GM12878 (cell line): ENCODE measurements around the gene NUDT13. TPM values are rescaled to one million over a fixed set of nuclear protein-coding genes. Genes with fewer than 3 reads are reported as not detected.

Experiments used
- ATAC-seq: fragments of 200-7000 bp; cut with Tn5 transposase; 3 replicates; pipeline ENCODE4 v1.9.1; 2020; ENCODE audit warnings: mild to moderate bottlenecking, moderate library complexity
- BruUV-seq: library from RNA; stranded (reverse); fragments of 400-500 nt; replicated peaks from 2 replicates; lab custom pipeline; 2021; lab: Mats Ljungman, UMichigan
- CTCF ChIA-PET: fragments of 300-600 bp; sonication (Branson Sonifier 250); formaldehyde crosslinking; extraction: SDS; loops from one replicate; lab custom pipeline; 2021; ENCODE audit warnings: inconsistent platforms; lab: Yijun Ruan, JAX
- POLR2A ChIA-PET: fragments of 350-600 bp; formaldehyde crosslinking; extraction: SDS; loops from one replicate; lab custom pipeline; 2021; ENCODE audit warnings: inconsistent platforms; lab: Charles Lee
- RAD21 ChIA-PET: fragments of 300-600 bp; sonication (Branson Sonifier 250); formaldehyde crosslinking; loops from one replicate; lab custom pipeline; 2023; ENCODE audit warnings: antibody characterized with exemption; ENCODE audit not compliant: unreplicated experiment; lab: Charles Lee
- SMC1A ChIA-PET: fragments of 300-600 bp; sonication (Branson Sonifier 250); formaldehyde crosslinking; loops from one replicate; lab custom pipeline; 2023; ENCODE audit not compliant: unreplicated experiment, uncharacterized antibody; lab: Charles Lee
- DNase-seq: peaks from one replicate; pipeline ENCODE4 v3.0.0-alpha.2; 2011; ENCODE audit warnings: low read depth, low spot score
- FAIRE-seq: peaks from 3 replicates; lab custom pipeline; 2011; peaks lifted over from hg19 to GRCh38; lab: Jason Lieb, UNC
- H2AFZ ChIP-seq: 2 replicates; pipeline ENCODE4 v1.6.0; 2011; ENCODE audit warnings: low read depth, low read length, control low read depth; ENCODE audit not compliant: control insufficient read depth
- H3K27ac ChIP-seq: 2 replicates; pipeline ENCODE4 v1.5.1; 2011; ENCODE audit warnings: control low read depth; ENCODE audit not compliant: control insufficient read depth, insufficient read depth
- H3K27me3 ChIP-seq, 2 experiments: replicated peaks in 1 of 2; 2 replicates each; pipeline versions ENCODE4 v1.6.0 to v1.6.1; 2011; ENCODE audit warnings: low read length in 1 of 2; ENCODE audit not compliant: control insufficient read depth in 2 of 2, insufficient read depth in 2 of 2
- H3K36me3 ChIP-seq, 2 experiments: 2 replicates each; pipeline ENCODE4 v1.5.1; 2011; ENCODE audit warnings: low read length in 1 of 2; ENCODE audit not compliant: control insufficient read depth in 2 of 2, insufficient read depth in 2 of 2
- H3K4me1 ChIP-seq: 2 replicates; pipeline ENCODE4 v1.6.1; 2011; ENCODE audit warnings: mild to moderate bottlenecking, low read length, moderate library complexity, mixed read lengths; ENCODE audit not compliant: control insufficient read depth, insufficient read depth
- H3K4me2 ChIP-seq: 2 replicates; pipeline ENCODE4 v1.6.0; 2011; ENCODE audit warnings: control low read depth; ENCODE audit not compliant: control insufficient read depth, insufficient read depth
- H3K4me3 ChIP-seq: fragments of 200-600 bp; sonication (generic); 2 replicates; pipeline ENCODE4 v1.5.1; 2016
- H3K79me2 ChIP-seq: 2 replicates; pipeline ENCODE4 v1.6.0; 2011; ENCODE audit warnings: low read length; ENCODE audit not compliant: control insufficient read depth, insufficient read depth
- H3K9ac ChIP-seq: 2 replicates; pipeline ENCODE4 v1.8.0; 2011; ENCODE audit warnings: low read length, control low read depth, mixed read lengths; ENCODE audit not compliant: control insufficient read depth, insufficient read depth
- H3K9me3 ChIP-seq: replicated peaks from 3 replicates; pipeline ENCODE4 v1.5.1; 2011; ENCODE audit warnings: mild to moderate bottlenecking, low read length; ENCODE audit not compliant: control insufficient read depth, insufficient read depth
- H4K20me1 ChIP-seq: 2 replicates; pipeline ENCODE4 v1.6.0; 2011; ENCODE audit not compliant: control insufficient read depth, insufficient read depth
- ATF2 ChIP-seq: IDR thresholded peaks from 2 replicates; pipeline ENCODE4 v1.6.1; 2012; ENCODE audit warnings: low read length, inconsistent platforms
- BACH1 ChIP-seq: fragments of 450-650 bp; IDR thresholded peaks from 2 replicates; pipeline ENCODE4 v1.6.1; 2017; ENCODE audit warnings: mild to moderate bottlenecking, borderline replicate concordance
- CHD1 ChIP-seq: IDR thresholded peaks from 2 replicates; pipeline ENCODE4 v1.6.1; 2012; ENCODE audit warnings: low read depth, low read length, improper control_type of control experiment
- GATAD2B ChIP-seq: fragments of 450-650 bp; conservative IDR thresholded peaks from 2 replicates; pipeline ENCODE4 v1.6.1; 2017; ENCODE audit warnings: low read depth, mild to moderate bottlenecking, moderate library complexity
- POLR2AphosphoS2 ChIP-seq: IDR thresholded peaks from 2 replicates; pipeline ENCODE4 v1.6.1; 2011; ENCODE audit warnings: low read depth, mild to moderate bottlenecking, low read length, improper control_type of control experiment, moderate library complexity
- RAD21 ChIP-seq: IDR thresholded peaks from 2 replicates; pipeline ENCODE4 v1.6.1; 2011; ENCODE audit warnings: mild to moderate bottlenecking, low read depth, low read length, moderate library complexity; ENCODE audit not compliant: insufficient read depth
- SMARCA5 ChIP-seq: fragments of 450-650 bp; IDR thresholded peaks from 2 replicates; pipeline ENCODE4 v1.6.1; 2017; ENCODE audit warnings: mild to moderate bottlenecking
- SP1 ChIP-seq: IDR thresholded peaks from one replicate; pipeline ENCODE4 v1.6.1; 2011; ENCODE audit warnings: low read depth, low read length
- SPI1 ChIP-seq: IDR thresholded peaks from 2 replicates; pipeline ENCODE4 v1.6.1; 2011; ENCODE audit warnings: low read depth, mild to moderate bottlenecking, low read length, moderate library complexity, borderline replicate concordance; ENCODE audit not compliant: insufficient read depth
- TAF1 ChIP-seq: IDR thresholded peaks from 2 replicates; pipeline ENCODE4 v1.6.1; 2011; ENCODE audit warnings: mild to moderate bottlenecking, low read depth, low read length, borderline replicate concordance
- TCF7 ChIP-seq: IDR thresholded peaks from 2 replicates; pipeline ENCODE4 v1.6.1; 2014; ENCODE audit warnings: antibody characterized with exemption, borderline replicate concordance
- WGBS: methylation state at CpG from one replicate; pipeline ENCODE4 v1.1.6; 2016; ENCODE audit warnings: low lambda C conversion rate; ENCODE audit not compliant: insufficient replicate concordance, insufficient coverage; ENCODE audit errors: missing lambda C conversion rate; 5-methylcytosine and 5-hydroxymethylcytosine counted together
- in situ Hi-C: fragments of 300-500 bp; cut with MboI; formaldehyde crosslinking; loops from 9 replicates; pipeline ENCODE4 v1.14.3; 2018; ENCODE audit warnings: mixed read lengths
- intact Hi-C: fragments of 100-400 bp; cut with micrococcal nuclease; formaldehyde crosslinking; loops from one replicate; pipeline ENCODE4 v1.14.2; 2022; ENCODE audit not compliant: unreplicated experiment
- polyA plus RNA-seq, 11 experiments: library from polyadenylated mRNA; depleted of rRNA in 4 of 11; unstranded in 6 of 11; stranded (reverse) in 5 of 11; fragments of >200 nt; fragmentation: Nextera tagmentation in 4 of 11; fragmentation: Illumina TruSeq in 1 of 11; extraction: Ambion mirVana in 4 of 11; extraction: Trizol in 1 of 11; gene quantifications; 1 replicate in 1 of 11; 2 replicates in 10 of 11; pipeline versions ENCODE4 v1.2.1 to v1.2.3, GENCODE V29; 2011 to 2016; ENCODE audit warnings: inconsistent platforms in 2 of 11, missing spikeins in 2 of 11, low read depth in 1 of 11
- total RNA-seq, 4 experiments: library from RNA; depleted of rRNA in 3 of 4; stranded (reverse); fragments of >200 nt in 3 of 4; fragmentation: Illumina TruSeq in 1 of 4; extraction: Trizol in 1 of 4; gene quantifications; 2 replicates each; pipeline versions ENCODE4 v1.2.1 to v1.2.3, GENCODE V29; 2013 to 2021
- TF ChIP-seq, protein P1 (sequence below): fragments of 450-650 bp; IDR thresholded peaks from 2 replicates; pipeline ENCODE4 v1.6.1; 2018; ENCODE audit warnings: borderline replicate concordance, mild to moderate bottlenecking; ENCODE audit not compliant: partially characterized antibody
- TF ChIP-seq, protein P2 (sequence below): fragments of 450-650 bp; formaldehyde crosslinking; IDR thresholded peaks from 2 replicates; pipeline ENCODE4 v1.5.0; 2022; ENCODE audit warnings: mild to moderate bottlenecking, missing genetic modification characterization

The NUDT13 gene
- total and polyA plus RNA-seq, 10 of the 15 experiments (the other 5 are each of a cell fraction or from before 2014, with no cell fraction given) = 0.72 to 6.1 (median 1.9) TPM

DNA sequence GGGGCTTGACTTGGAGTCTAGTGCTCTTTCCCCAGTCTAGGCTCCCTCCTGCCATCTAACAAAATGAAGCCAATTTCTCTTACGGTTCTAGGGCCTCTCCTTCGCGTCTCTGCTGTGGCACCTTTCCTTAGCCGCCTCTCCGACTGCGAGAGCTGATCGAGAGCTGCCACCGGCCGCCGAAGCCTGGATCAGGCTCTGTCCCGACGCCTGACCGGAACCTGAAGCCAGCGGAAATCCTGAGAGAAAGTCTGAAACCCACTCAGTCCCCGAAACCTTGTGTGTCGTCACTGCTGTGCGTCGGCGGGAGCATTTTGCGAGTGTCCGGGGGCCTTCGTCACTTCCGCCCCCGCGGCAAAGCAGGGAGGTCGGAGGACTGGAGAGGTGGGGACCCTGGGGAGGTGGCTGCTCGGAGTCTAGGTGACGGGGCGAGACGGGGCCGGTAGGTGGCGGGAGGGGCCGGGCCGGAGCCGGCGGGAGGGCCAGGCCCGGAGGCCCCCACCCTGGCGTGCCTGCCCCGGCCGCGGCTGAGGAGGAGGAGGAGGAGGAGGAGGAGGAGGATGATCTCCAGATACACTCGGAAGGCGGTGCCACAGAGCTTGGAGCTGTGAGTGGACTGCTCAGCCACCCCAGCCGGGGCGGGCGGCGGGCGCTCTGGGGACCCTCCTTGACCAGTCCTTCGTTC lies 57.7 kb downstream of the NUDT13 start, which contains the start of the genes ECD and FAM149B1:
Gene ECD, minus strand, starts transcription at position 226 of the 682 bp plus-strand sequence. CDS start 4,071 bp downstream, outside the sequence.
Gene FAM149B1, plus strand, starts transcription at position 337 of the 682 bp plus-strand sequence. Its CDS starts 221 bp downstream, at position 558.
- peak; percentile 86 for FAIRE-seq
- in situ Hi-C loops = loop anchor here (10.0 kb wide), 1 partner anchor 803 kb away; no protein-coding TSS in a partner anchor
- TF ChIP-seq GATAD2B (peak; percentile 90), SMARCA5 (peak; percentile 63; the same call in 1 of the 2 replicates), CHD1 (no peak), SPI1 (peak; percentile 12; the same call in 1 of the 2 replicates), SP1 (peak; percentile 47), BACH1 (peak; percentile 11; the same call in 1 of the 2 replicates), TCF7 (no peak), POLR2AphosphoS2 (peak; percentile 95), TAF1 (peak; percentile 87), ATF2 (no peak), RAD21 (no peak)
- TF ChIP-seq, protein P1, sequence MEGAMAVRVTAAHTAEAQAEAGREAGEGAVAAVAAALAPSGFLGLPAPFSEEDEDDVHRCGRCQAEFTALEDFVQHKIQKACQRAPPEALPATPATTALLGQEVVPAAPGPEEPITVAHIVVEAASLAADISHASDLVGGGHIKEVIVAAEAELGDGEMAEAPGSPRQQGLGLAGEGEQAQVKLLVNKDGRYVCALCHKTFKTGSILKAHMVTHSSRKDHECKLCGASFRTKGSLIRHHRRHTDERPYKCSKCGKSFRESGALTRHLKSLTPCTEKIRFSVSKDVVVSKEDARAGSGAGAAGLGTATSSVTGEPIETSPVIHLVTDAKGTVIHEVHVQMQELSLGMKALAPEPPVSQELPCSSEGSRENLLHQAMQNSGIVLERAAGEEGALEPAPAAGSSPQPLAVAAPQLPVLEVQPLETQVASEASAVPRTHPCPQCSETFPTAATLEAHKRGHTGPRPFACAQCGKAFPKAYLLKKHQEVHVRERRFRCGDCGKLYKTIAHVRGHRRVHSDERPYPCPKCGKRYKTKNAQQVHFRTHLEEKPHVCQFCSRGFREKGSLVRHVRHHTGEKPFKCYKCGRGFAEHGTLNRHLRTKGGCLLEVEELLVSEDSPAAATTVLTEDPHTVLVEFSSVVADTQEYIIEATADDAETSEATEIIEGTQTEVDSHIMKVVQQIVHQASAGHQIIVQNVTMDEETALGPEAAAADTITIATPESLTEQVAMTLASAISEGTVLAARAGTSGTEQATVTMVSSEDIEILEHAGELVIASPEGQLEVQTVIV = peak; percentile 30
- TF ChIP-seq, protein P2, sequence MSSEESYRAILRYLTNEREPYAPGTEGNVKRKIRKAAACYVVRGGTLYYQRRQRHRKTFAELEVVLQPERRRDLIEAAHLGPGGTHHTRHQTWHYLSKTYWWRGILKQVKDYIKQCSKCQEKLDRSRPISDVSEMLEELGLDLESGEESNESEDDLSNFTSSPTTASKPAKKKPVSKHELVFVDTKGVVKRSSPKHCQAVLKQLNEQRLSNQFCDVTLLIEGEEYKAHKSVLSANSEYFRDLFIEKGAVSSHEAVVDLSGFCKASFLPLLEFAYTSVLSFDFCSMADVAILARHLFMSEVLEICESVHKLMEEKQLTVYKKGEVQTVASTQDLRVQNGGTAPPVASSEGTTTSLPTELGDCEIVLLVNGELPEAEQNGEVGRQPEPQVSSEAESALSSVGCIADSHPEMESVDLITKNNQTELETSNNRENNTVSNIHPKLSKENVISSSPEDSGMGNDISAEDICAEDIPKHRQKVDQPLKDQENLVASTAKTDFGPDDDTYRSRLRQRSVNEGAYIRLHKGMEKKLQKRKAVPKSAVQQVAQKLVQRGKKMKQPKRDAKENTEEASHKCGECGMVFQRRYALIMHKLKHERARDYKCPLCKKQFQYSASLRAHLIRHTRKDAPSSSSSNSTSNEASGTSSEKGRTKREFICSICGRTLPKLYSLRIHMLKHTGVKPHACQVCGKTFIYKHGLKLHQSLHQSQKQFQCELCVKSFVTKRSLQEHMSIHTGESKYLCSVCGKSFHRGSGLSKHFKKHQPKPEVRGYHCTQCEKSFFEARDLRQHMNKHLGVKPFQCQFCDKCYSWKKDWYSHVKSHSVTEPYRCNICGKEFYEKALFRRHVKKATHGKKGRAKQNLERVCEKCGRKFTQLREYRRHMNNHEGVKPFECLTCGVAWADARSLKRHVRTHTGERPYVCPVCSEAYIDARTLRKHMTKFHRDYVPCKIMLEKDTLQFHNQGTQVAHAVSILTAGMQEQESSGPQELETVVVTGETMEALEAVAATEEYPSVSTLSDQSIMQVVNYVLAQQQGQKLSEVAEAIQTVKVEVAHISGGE (CRISPR knock-in tag) = peak; percentile 58

More for the DNA sequence above, 57.7 kb downstream of the NUDT13 start, which contains the start of the genes ECD and FAM149B1:
- Histone ChIP-seq H3K9ac (peak within 1 kb of the TSS; percentile 86), H3K36me3 (peaks cover 0 to 5% of the 10 kb centered on the region in 2 experiments; a peak in 2 of 4 replicates), H3K79me2 (peaks cover 41% of the 10 kb centered on the region), H3K4me3 (peak within 1 kb of the TSS; percentile 96), H3K4me2 (peak within 1 kb of the TSS; percentile 67), H3K27me3 (no peaks in the 10 kb centered on the region), H3K9me3 (no peaks in the 10 kb centered on the region; the same call in 2 of the 3 replicates), H2AFZ (peak within 1 kb of the TSS; percentile 78), H3K27ac (peak within 1 kb of the TSS; percentile 84), H3K4me1 (no peaks in the 10 kb centered on the region), H4K20me1 (no peaks in the 10 kb centered on the region)
- DNase-seq = peak; percentile 79
- ATAC-seq = peak; percentile 95
- CTCF ChIA-PET = interaction anchor here (0.9 to 3.5 kb wide), 6 partner anchors 10 to 84 kb away, joined by 3 to 29 read pairs (median 4); partner anchors contain the start of gene DNAJC9
- BruUV-seq = no TSS peak
- WGBS = under 1% methylated on average over 40 of the region's 49 CpGs
- intact Hi-C loops = loop anchor here (2.0 kb wide), 1 partner anchor 79 kb away; the partner anchor contains the start of gene DNAJC9
- SMC1A ChIA-PET = interaction anchor here (0.8 to 3.6 kb wide), 7 partner anchors 9 to 79 kb away, joined by 3 to 28 read pairs (median 3); partner anchors contain the start of genes DNAJC9 and P4HA1
- POLR2A ChIA-PET = interaction anchor here (0.5 to 3.8 kb wide), 12 partner anchors 19 to 1525 kb away, joined by 3 to 33 read pairs (median 5); partner anchors contain the start of genes DNAJC9 and P4HA1
- RAD21 ChIA-PET = interaction anchor here (0.5 to 1.9 kb wide), 7 partner anchors 43 to 85 kb away, joined by 3 to 5 read pairs (median 4); partner anchors contain the start of genes MRPS16 and P4HA1
